HCT116 (cell line): Measurements from ENCODE around the gene LHX4. TPM values are rescaled to one million over a fixed set of nuclear protein-coding genes. Genes with fewer than 3 reads are reported as not detected.

Experiments
- ATAC-seq: fragments of 200-7000 bp; cut with Tn5 transposase; 2 replicates; pipeline ENCODE4 v1.9.1; 2020; ENCODE audit warnings: mild to moderate bottlenecking, moderate library complexity
- BruUV-seq: library from RNA; stranded (reverse); fragments of 400-500 nt; replicated peaks from 2 replicates; lab custom pipeline; 2021; lab: Mats Ljungman, UMichigan
- CTCF ChIA-PET: fragments of 300-600 bp; sonication (Branson Sonifier 250); formaldehyde crosslinking; loops from one replicate; lab custom pipeline; 2021; ENCODE audit warnings: antibody characterized with exemption; lab: Charles Lee
- POLR2A ChIA-PET: fragments of 300-600, 350-600 bp; sonication (Branson Sonifier 250); formaldehyde crosslinking; loops from one replicate; lab custom pipeline; 2021; ENCODE audit warnings: antibody characterized with exemption; lab: Charles Lee
- RAD21 ChIA-PET, 2 experiments: fragments of 300-600 bp; sonication (Branson Sonifier 250); formaldehyde crosslinking; loops; one replicate each; lab custom pipeline; 2023; ENCODE audit warnings: low total read pairs in 2 of 2; ENCODE audit not compliant: uncharacterized antibody in 2 of 2, unreplicated experiment in 2 of 2, low non-redundant PET in 1 of 2; lab: Charles Lee
- DNase-seq: peaks from one replicate; pipeline ENCODE4 v3.0.0-alpha.2; 2010; ENCODE audit warnings: low read depth, low spot score
- H2AFZ ChIP-seq: fragments of 200-600 bp; shearing (Covaris generic), sonication (generic); 2 replicates; pipeline ENCODE4 v1.6.1; 2017; ENCODE audit warnings: low read depth, mixed run types, mixed read lengths, antibody characterized with exemption, low read length; ENCODE audit not compliant: poor library complexity, severe bottlenecking
- H3K27ac ChIP-seq: 2 replicates; pipeline ENCODE4 v1.5.1; 2012; ENCODE audit warnings: low read depth, low read length
- H3K27me3 ChIP-seq: fragments of 200-600 bp; sonication (generic); 2 replicates; pipeline ENCODE4 v1.6.1; 2016; ENCODE audit warnings: mixed run types, low read length, mixed read lengths; ENCODE audit not compliant: insufficient read depth
- H3K36me3 ChIP-seq, 2 experiments: fragments of 200-500 bp in 1 of 2; fragments of 200-600 bp in 1 of 2; sonication (Bioruptor generic) in 1 of 2; sonication (generic) in 1 of 2; 2 replicates each; pipeline versions ENCODE4 v1.5.1 to v1.6.1; 2014 to 2016; ENCODE audit warnings: low read length in 2 of 2, inconsistent platforms in 1 of 2, mixed read lengths in 1 of 2, mixed run types in 1 of 2; ENCODE audit not compliant: insufficient read depth in 2 of 2, control insufficient read depth in 1 of 2
- H3K4me1 ChIP-seq, 2 experiments: fragments of 200-600 bp in 1 of 2; sonication (generic) in 1 of 2; 2 replicates each; pipeline versions ENCODE4 v1.5.1 to v1.6.1; 2012 to 2017; ENCODE audit warnings: low read length in 2 of 2, inconsistent platforms in 1 of 2, mild to moderate bottlenecking in 1 of 2, mixed read lengths in 1 of 2, mixed run types in 1 of 2, moderate library complexity in 1 of 2; ENCODE audit not compliant: insufficient read depth in 2 of 2, control insufficient read depth in 1 of 2
- H3K4me2 ChIP-seq: fragments of 200-600 bp; sonication (generic); 2 replicates; pipeline ENCODE4 v1.6.1; 2017; ENCODE audit warnings: mixed run types, low read length, mixed read lengths
- H3K4me3 ChIP-seq, 2 experiments: fragments of 200-600 bp in 1 of 2; sonication (generic) in 1 of 2; replicated peaks in 1 of 2; 2 replicates each; pipeline ENCODE4 v1.5.1; 2011 to 2016; ENCODE audit warnings: low read length in 2 of 2, control low read depth in 1 of 2, low read depth in 1 of 2, mild to moderate bottlenecking in 1 of 2, mixed read lengths in 1 of 2, mixed run types in 1 of 2
- H3K79me2 ChIP-seq: fragments of 200-600 bp; sonication (generic); 2 replicates; pipeline ENCODE4 v1.6.1; 2017; ENCODE audit warnings: mild to moderate bottlenecking, mixed run types, low read length, moderate library complexity, mixed read lengths; ENCODE audit not compliant: insufficient read depth
- H3K9ac ChIP-seq: fragments of 200-600 bp; sonication (generic); 2 replicates; pipeline ENCODE4 v1.6.1; 2016; ENCODE audit warnings: low read length, mixed read lengths
- H3K9me2 ChIP-seq: fragments of 200-600 bp; sonication (generic), shearing (Covaris generic); 2 replicates; pipeline ENCODE4 v1.6.1; 2017; ENCODE audit warnings: mixed run types, mild to moderate bottlenecking, moderate library complexity; ENCODE audit not compliant: insufficient read depth
- H3K9me3 ChIP-seq, 2 experiments: fragments of 200-500 bp in 1 of 2; fragments of 200-600 bp in 1 of 2; sonication (Bioruptor generic) in 1 of 2; sonication (generic) in 1 of 2; 2 replicates each; pipeline ENCODE4 v1.6.1; 2014 to 2017; ENCODE audit warnings: low read length in 2 of 2, mixed read lengths in 2 of 2, inconsistent platforms in 1 of 2, low read depth in 1 of 2, mild to moderate bottlenecking in 1 of 2, mixed run types in 1 of 2, moderate library complexity in 1 of 2; ENCODE audit not compliant: control insufficient read depth in 1 of 2, insufficient read depth in 1 of 2
- H4K20me1 ChIP-seq: fragments of 200-600 bp; sonication (generic), shearing (Covaris generic); 2 replicates; pipeline ENCODE4 v1.6.1; 2017; ENCODE audit warnings: mixed run types, mild to moderate bottlenecking, moderate library complexity; ENCODE audit not compliant: insufficient read depth
- CTCF ChIP-seq, 3 experiments: fragments of 200-600 bp in 1 of 3; sonication (generic) in 1 of 3; IDR thresholded peaks in 2 of 3; conservative IDR thresholded peaks in 1 of 3; 2 replicates each; pipeline ENCODE4 v1.5.1; 2012 to 2017; ENCODE audit warnings: low read depth in 2 of 3, low read length in 2 of 3, antibody characterized with exemption in 1 of 3, borderline replicate concordance in 1 of 3, control low read depth in 1 of 3, mild to moderate bottlenecking in 1 of 3, mixed read lengths in 1 of 3, mixed run types in 1 of 3, moderate library complexity in 1 of 3; ENCODE audit not compliant: insufficient read depth in 1 of 3
- EGR1 ChIP-seq: IDR thresholded peaks from 2 replicates; pipeline ENCODE4 v1.6.1; 2012; ENCODE audit warnings: low read depth
- FOSL1 ChIP-seq: IDR thresholded peaks from 2 replicates; pipeline ENCODE4 v1.6.1; 2012; ENCODE audit warnings: low read depth
- RAD21 ChIP-seq: IDR thresholded peaks from 2 replicates; pipeline ENCODE4 v1.6.1; 2012; ENCODE audit warnings: low read depth, mild to moderate bottlenecking
- SIN3A ChIP-seq: IDR thresholded peaks from 2 replicates; pipeline ENCODE4 v1.6.1; 2012; ENCODE audit warnings: low read depth
- SP1 ChIP-seq: IDR thresholded peaks from 2 replicates; pipeline ENCODE4 v1.6.1; 2012; ENCODE audit warnings: low read depth
- TCF7L2 ChIP-seq: IDR thresholded peaks from 2 replicates; pipeline ENCODE4 v1.7.0; 2011; ENCODE audit warnings: borderline replicate concordance, inconsistent platforms; ENCODE audit not compliant: insufficient read depth, insufficient read length; ENCODE audit errors: extremely low read depth
- YY1 ChIP-seq: IDR thresholded peaks from 2 replicates; pipeline ENCODE4 v1.6.1; 2011; ENCODE audit warnings: low read length, low read depth, moderate library complexity, mild to moderate bottlenecking; ENCODE audit not compliant: insufficient replicate concordance; ENCODE audit errors: extremely low read depth
- ZFX ChIP-seq: fragments of 450-650 bp; IDR thresholded peaks from 2 replicates; pipeline ENCODE4 v1.6.1; 2017
- ZNF274 ChIP-seq: fragments of 200-500 bp; sonication (Bioruptor generic); IDR thresholded peaks from 2 replicates; pipeline ENCODE4 v1.6.1; 2014; ENCODE audit warnings: mild to moderate bottlenecking, low read depth, low read length, inconsistent platforms
- intact Hi-C: fragments of 100-400 bp; cut with micrococcal nuclease; formaldehyde crosslinking; loops from 2 replicates; pipeline ENCODE4 v1.10.0; 2022
- total RNA-seq: library from RNA; stranded (reverse); gene quantifications from one replicate; pipeline ENCODE4 v1.2.1, GENCODE V29; 2021; ENCODE audit not compliant: unreplicated experiment

Gene LHX4
- total RNA-seq, 1 experiment from 2014 or later: 0.44 TPM

GRCh38 chr1:180221462-180221861, 8.6 kb upstream of the LHX4 start:
- BruUV-seq: no TSS peak
- no peaks in the 10 kb centered on the region for H3K79me2 ChIP-seq
- peaks cover 10% of the 10 kb centered on the region for H3K27me3 ChIP-seq
- no peaks in the 10 kb centered on the region for H3K9me2 ChIP-seq
- ATAC-seq (no peak), DNase-seq (no peak)
- H3K27ac ChIP-seq: no peak overlapping the region
- H3K4me1 ChIP-seq: no peaks in the 10 kb centered on the region
- no peak overlapping the region for H3K9ac ChIP-seq
- POLR2A ChIA-PET: no interaction called here
- no peak overlapping the region for H3K4me2 ChIP-seq
- TF ChIP-seq ZNF274 (no peak), SIN3A (no peak), SP1 (no peak), CTCF (IDR thresholded peaks at IDR 0.05 in 2 of 3, conservative IDR thresholded peaks at IDR 0.05 in 1 of 3; ENCODE audit: borderline replicate concordance in 1 of 3, insufficient read depth in 1 of 3, low read depth in 2 of 3, low read length in 2 of 3) (no peak), FOSL1 (no peak), RAD21 (no peak)
- H3K9me3 ChIP-seq: no peaks in the 10 kb centered on the region
- no peaks in the 10 kb centered on the region for H4K20me1 ChIP-seq
- intact Hi-C loops: no loop called here
- RAD21 ChIA-PET: no interaction called here
- CTCF ChIA-PET: no interaction called here
- H3K4me3 ChIP-seq: no peak overlapping the region
- no peak overlapping the region for H2AFZ ChIP-seq
- H3K36me3 ChIP-seq: no peaks in the 10 kb centered on the region

- Histone ChIP-seq H3K27me3 (peaks cover 10% of the 10 kb centered on the region), H3K4me1 (peaks cover 0 to 6% of the 10 kb centered on the region in 2 experiments; a peak in 1 of 4 replicates), H4K20me1 (no peaks in the 10 kb centered on the region), H3K9ac (no peak overlapping the region), H3K9me3 (no peaks in the 10 kb centered on the region), H3K4me3 (no peak overlapping the region), H3K36me3 (no peaks in the 10 kb centered on the region), H2AFZ (no peak overlapping the region), H3K79me2 (no peaks in the 10 kb centered on the region), H3K9me2 (no peaks in the 10 kb centered on the region), H3K27ac (no peak overlapping the region), H3K4me2 (no peak overlapping the region)
- ChIA-PET CTCF (no interaction called here), POLR2A (no interaction called here), RAD21 (no interaction called here)
- ATAC-seq: no peak
- TF ChIP-seq ZFX (no peak), YY1 (no peak), TCF7L2 (no peak), EGR1 (no peak), CTCF (IDR thresholded peaks at IDR 0.05 in 2 of 3, conservative IDR thresholded peaks at IDR 0.05 in 1 of 3; ENCODE audit: borderline replicate concordance in 1 of 3, insufficient read depth in 1 of 3, low read depth in 2 of 3, low read length in 2 of 3) (no peak)
- DNase-seq: no peak
- intact Hi-C loops: no loop called here
- no TSS peak for BruUV-seq
Observed at GRCh38 chr1:180224902-180225301, 5.2 kb upstream of the LHX4 start.
